Islet precursor cell (in vitro differentiated cells): Measurements from ENCODE around the gene MAN2C1.
"Not testable (repeated sequence)": the region's sequence is repeated elsewhere in the genome, so short reads cannot be mapped to it uniquely, and the experiment has no call there.

ENCODE experiments used
- DNase-seq: peaks from one replicate; pipeline ENCODE4 v3.0.0-alpha.2; 2018

The MAN2C1 gene

GRCh38 chr15:75367913-75368688, at the start of gene MAN2C1:
TSS of gene MAN2C1 (minus strand) at chr15:75368607. CDS start at chr15:75368583, 24 bp downstream.
- peak; percentile 99 for DNase-seq

GRCh38 chr15:75416584-75416983, 48.2 kb upstream of the MAN2C1 start:
- DNase-seq, result no peak

GRCh38 chr15:75410196-75410595, 41.8 kb upstream of the MAN2C1 start:
- DNase-seq, result no peak

GRCh38 chr15:75407083-75407482, 38.7 kb upstream of the MAN2C1 start:
- DNase-seq, result no peak

GRCh38 chr15:75403892-75404291, 35.5 kb upstream of the MAN2C1 start:
- no peak for DNase-seq

- no peak for DNase-seq
These were observed 29.1 kb upstream of the MAN2C1 start for GRCh38 chr15:75397494-75397893.

GRCh38 chr15:75389791-75390382, 21.5 kb upstream of the MAN2C1 start:
- DNase-seq, result no peak

GRCh38 chr15:75383986-75384385, 15.6 kb upstream of the MAN2C1 start:
- DNase-seq, result not testable (repeated sequence)

GRCh38 chr15:75380773-75381172, 12.4 kb upstream of the MAN2C1 start:
- DNase-seq, result no peak

GRCh38 chr15:75371901-75372688, 3.7 kb upstream of the MAN2C1 start:
- no peak for DNase-seq

- no peak for DNase-seq
These were observed 3.1 kb upstream of the MAN2C1 start for GRCh38 chr15:75371486-75371885.

GRCh38 chr15:75369897-75370581, 1.6 kb upstream of the MAN2C1 start:
- no peak for DNase-seq

- no peak for DNase-seq
These were observed 357 bp upstream of the MAN2C1 start for GRCh38 chr15:75368689-75369239.

GRCh38 chr15:75367406-75367912, 948 bp downstream of the MAN2C1 start:
- no peak for DNase-seq

GRCh38 chr15:75367006-75367405, 1.4 kb downstream of the MAN2C1 start:
- no peak for DNase-seq

GRCh38 chr15:75366163-75366562, 2.2 kb downstream of the MAN2C1 start:
- DNase-seq, result no peak

GRCh38 chr15:75364881-75365280, 3.5 kb downstream of the MAN2C1 start:
- DNase-seq, result no peak

- DNase-seq, result no peak
These were observed 4.6 kb downstream of the MAN2C1 start for GRCh38 chr15:75363786-75364185.

GRCh38 chr15:75362642-75363249, 5.7 kb downstream of the MAN2C1 start:
- no peak for DNase-seq

GRCh38 chr15:75361989-75362641, 6.3 kb downstream of the MAN2C1 start:
- DNase-seq, result peak; percentile 53

- DNase-seq, result no peak
These were observed 6.9 kb downstream of the MAN2C1 start for GRCh38 chr15:75361361-75361988.
